ENCODE results near the gene CD300A. TPM values are rescaled to one million over a fixed set of nuclear protein-coding genes. Genes with fewer than 3 reads are reported as not detected.

The CD300A gene
- total and polyA plus RNA-seq, 2 of the 4 experiments (the other 2 are of a cell fraction) = not detected

- H2BK5ac ChIP-seq (ENCODE audit: low read depth, low read length, poor library complexity, severe bottlenecking) = no peak overlapping the region
- H4K8ac ChIP-seq (ENCODE audit: low read depth in 2 of 2, low read length in 2 of 2) = no peak overlapping the region
- H3K9me3 ChIP-seq (ENCODE audit: control insufficient read depth, insufficient read depth, low read length) = 0 out of 2 replicates have a peak, but pooled peaks cover 2% of the 10 kb centered on the region
- no peak overlapping the region for H2AK9ac ChIP-seq (replicated peaks; ENCODE audit: low read depth, low read length, poor library complexity)
- no peak overlapping the region for H3K9ac ChIP-seq (ENCODE audit: low read depth, low read length)
- ChIA-PET CTCF (no interaction called here), POLR2A (ENCODE audit: unreplicated experiment) (no interaction called here)
- H3K23ac ChIP-seq (ENCODE audit: low read depth, low read length) = no peak overlapping the region
- no peaks in the 10 kb centered on the region for H3K36me3 ChIP-seq (ENCODE audit: control insufficient read depth, insufficient read depth, low read length)
- H3K4me3 ChIP-seq (ENCODE audit: insufficient read depth, low read depth, low read length) = no peak overlapping the region
- peaks cover 9% of the 10 kb centered on the region; the same call in 1 of the 2 replicates for H3K27me3 ChIP-seq (ENCODE audit: control insufficient read depth, insufficient read depth, low read length)
- H4K91ac ChIP-seq (ENCODE audit: insufficient read depth, low read depth, low read length) = no peak overlapping the region
- in situ Hi-C loops (cut with MboI; ENCODE audit: low sequenced_read_pairs) (no loop called here), dilution Hi-C loops (cut with HindIII; ENCODE audit: low sequenced_read_pairs, unreplicated experiment) (no loop called here), intact Hi-C loops (cut with micrococcal nuclease) (no loop called here)
- H3K9me1 ChIP-seq (ENCODE audit: insufficient read depth, low read length) = no peaks in the 10 kb centered on the region
- H4K5ac ChIP-seq (ENCODE audit: low read depth, low read length) = no peak overlapping the region
- H2BK20ac ChIP-seq (ENCODE audit: low read depth, low read length) = no peak overlapping the region
- no peaks in the 10 kb centered on the region for H4K20me1 ChIP-seq (ENCODE audit: insufficient read depth, low read length)
- no peak overlapping the region for H3K18ac ChIP-seq (ENCODE audit: low read depth, low read length)
- H2AK5ac ChIP-seq (ENCODE audit: low read depth, low read length) = no peak overlapping the region
- H3K4me2 ChIP-seq (ENCODE audit: low read depth, low read length) = no peak overlapping the region
- TF ChIP-seq NFE2L2 (IDR thresholded peaks at IDR 0.05; ENCODE audit: low read depth, low read length) (no peak), CHD1 (IDR thresholded peaks at IDR 0.05; ENCODE audit: low read depth, low read length) (no peak), BHLHE40 (IDR thresholded peaks at IDR 0.05; ENCODE audit: low read depth, low read length) (no peak), MXI1 (IDR thresholded peaks at IDR 0.05; ENCODE audit: borderline replicate concordance, low read depth, low read length) (no peak), MAZ (IDR thresholded peaks at IDR 0.05; ENCODE audit: borderline replicate concordance, low read depth, low read length) (no peak), USF2 (IDR thresholded peaks at IDR 0.05; ENCODE audit: low read depth, low read length) (no peak), MAFK (IDR thresholded peaks at IDR 0.05; ENCODE audit: low read depth, low read length) (no peak), CEBPB (IDR thresholded peaks at IDR 0.05; ENCODE audit: low read depth, low read length) (no peak), RFX5 (IDR thresholded peaks at IDR 0.05; ENCODE audit: low read depth, low read length) (no peak), CTCF (conservative IDR thresholded peaks at IDR 0.05; ENCODE audit: low read depth, low read length) (no peak), RAD21 (IDR thresholded peaks at IDR 0.05; ENCODE audit: low read length) (no peak), SMC3 (IDR thresholded peaks at IDR 0.05; ENCODE audit: low read depth, low read length) (no peak), RCOR1 (IDR thresholded peaks at IDR 0.05; ENCODE audit: insufficient replicate concordance, low read length) (no peak), FOS (IDR thresholded peaks at IDR 0.05; ENCODE audit: low read depth, low read length) (no peak)
- H3K79me1 ChIP-seq (ENCODE audit: low read depth in 1 of 2, low read length in 2 of 2) = no peaks in the 10 kb centered on the region
- ATAC-seq (ENCODE audit: low read depth) (peak; percentile 29), DNase-seq (peak; percentile 4)
- WGBS, 2 experiments (ENCODE audit: extremely low coverage in 2 of 2, insufficient read length in 1 of 2) = 5% methylated on average over 11 of the region's 67 CpGs; no CpG with 5 or more reads in 1 of the 2 experiments
- H3K27ac ChIP-seq (ENCODE audit: insufficient read depth, low read length) = no peak overlapping the region
- H2BK15ac ChIP-seq (ENCODE audit: low read depth, low read length) = no peak overlapping the region
- H2BK120ac ChIP-seq (ENCODE audit: low read depth, low read length) = no peak overlapping the region
- no peaks in the 10 kb centered on the region for H3K4me1 ChIP-seq (ENCODE audit: control insufficient read depth, insufficient read depth, low read length)
- no peak overlapping the region for H2AFZ ChIP-seq (replicated peaks; ENCODE audit: low read length, poor library complexity)
- H3K4ac ChIP-seq (ENCODE audit: low read depth, low read length) = no peak overlapping the region
- H3K14ac ChIP-seq (replicated peaks; ENCODE audit: low read depth, low read length) = no peak overlapping the region
- BruUV-seq (replicated peaks) = no TSS peak
- H3K56ac ChIP-seq (ENCODE audit: extremely low read depth, insufficient read depth, low read length) = no peak overlapping the region
Measured at GRCh38 chr17:74430706-74431567, 35.5 kb upstream of the CD300A start.

Measured in IMR-90 (cell line).